Astrocyte of the cerebellum (primary cell): ENCODE data around the gene TMEM86B.

Source experiments
- DNase-seq: peaks from one replicate; pipeline ENCODE4 v3.0.0-alpha.2; 2011; ENCODE audit warnings: low read depth
- H3K4me3 ChIP-seq: 2 replicates; pipeline ENCODE4 v1.5.1; 2011; ENCODE audit warnings: mild to moderate bottlenecking, low read depth, low read length, moderate library complexity
- in situ Hi-C: cut with HindIII; loops from 2 replicates; pipeline ENCODE4 v1.10.0; 2017; ENCODE audit warnings: low sequenced_read_pairs
- TF ChIP-seq, protein P1 (sequence below): IDR thresholded peaks from 2 replicates; pipeline ENCODE4 v1.5.1; 2012; ENCODE audit warnings: low read length, low read depth, moderate library complexity, mild to moderate bottlenecking; ENCODE audit errors: missing control alignments

The TMEM86B gene

DNA sequence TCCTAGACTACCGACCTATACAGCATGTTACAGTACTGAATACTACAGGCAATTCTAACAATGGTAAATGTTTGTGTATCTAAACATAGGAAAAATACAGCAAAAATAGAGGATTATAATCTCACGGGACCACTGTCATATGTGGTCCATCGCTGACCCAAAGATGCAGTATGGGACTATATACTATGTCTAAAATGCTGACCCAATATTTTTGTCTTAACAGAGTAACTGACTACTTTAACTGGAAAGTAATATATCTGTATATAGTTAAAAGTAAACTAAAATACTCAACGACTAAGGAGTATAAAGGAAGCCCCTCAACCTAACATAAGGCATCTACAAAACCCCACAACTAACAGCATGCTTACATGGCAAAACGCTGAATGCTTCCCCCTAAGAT, 4.4 kb upstream of the TMEM86B start:
- in situ Hi-C loops = no loop called here
- DNase-seq = no peak
- TF ChIP-seq, protein P1, sequence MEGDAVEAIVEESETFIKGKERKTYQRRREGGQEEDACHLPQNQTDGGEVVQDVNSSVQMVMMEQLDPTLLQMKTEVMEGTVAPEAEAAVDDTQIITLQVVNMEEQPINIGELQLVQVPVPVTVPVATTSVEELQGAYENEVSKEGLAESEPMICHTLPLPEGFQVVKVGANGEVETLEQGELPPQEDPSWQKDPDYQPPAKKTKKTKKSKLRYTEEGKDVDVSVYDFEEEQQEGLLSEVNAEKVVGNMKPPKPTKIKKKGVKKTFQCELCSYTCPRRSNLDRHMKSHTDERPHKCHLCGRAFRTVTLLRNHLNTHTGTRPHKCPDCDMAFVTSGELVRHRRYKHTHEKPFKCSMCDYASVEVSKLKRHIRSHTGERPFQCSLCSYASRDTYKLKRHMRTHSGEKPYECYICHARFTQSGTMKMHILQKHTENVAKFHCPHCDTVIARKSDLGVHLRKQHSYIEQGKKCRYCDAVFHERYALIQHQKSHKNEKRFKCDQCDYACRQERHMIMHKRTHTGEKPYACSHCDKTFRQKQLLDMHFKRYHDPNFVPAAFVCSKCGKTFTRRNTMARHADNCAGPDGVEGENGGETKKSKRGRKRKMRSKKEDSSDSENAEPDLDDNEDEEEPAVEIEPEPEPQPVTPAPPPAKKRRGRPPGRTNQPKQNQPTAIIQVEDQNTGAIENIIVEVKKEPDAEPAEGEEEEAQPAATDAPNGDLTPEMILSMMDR = no peak
- H3K4me3 ChIP-seq = no peak overlapping the region

- H3K4me3 ChIP-seq = no peak overlapping the region
- no peak for DNase-seq
- in situ Hi-C loops = no loop called here
- TF ChIP-seq, protein P1 = no peak
These were observed 3.7 kb upstream of the TMEM86B start for GRCh38 chr19:55232286-55232602.

DNA sequence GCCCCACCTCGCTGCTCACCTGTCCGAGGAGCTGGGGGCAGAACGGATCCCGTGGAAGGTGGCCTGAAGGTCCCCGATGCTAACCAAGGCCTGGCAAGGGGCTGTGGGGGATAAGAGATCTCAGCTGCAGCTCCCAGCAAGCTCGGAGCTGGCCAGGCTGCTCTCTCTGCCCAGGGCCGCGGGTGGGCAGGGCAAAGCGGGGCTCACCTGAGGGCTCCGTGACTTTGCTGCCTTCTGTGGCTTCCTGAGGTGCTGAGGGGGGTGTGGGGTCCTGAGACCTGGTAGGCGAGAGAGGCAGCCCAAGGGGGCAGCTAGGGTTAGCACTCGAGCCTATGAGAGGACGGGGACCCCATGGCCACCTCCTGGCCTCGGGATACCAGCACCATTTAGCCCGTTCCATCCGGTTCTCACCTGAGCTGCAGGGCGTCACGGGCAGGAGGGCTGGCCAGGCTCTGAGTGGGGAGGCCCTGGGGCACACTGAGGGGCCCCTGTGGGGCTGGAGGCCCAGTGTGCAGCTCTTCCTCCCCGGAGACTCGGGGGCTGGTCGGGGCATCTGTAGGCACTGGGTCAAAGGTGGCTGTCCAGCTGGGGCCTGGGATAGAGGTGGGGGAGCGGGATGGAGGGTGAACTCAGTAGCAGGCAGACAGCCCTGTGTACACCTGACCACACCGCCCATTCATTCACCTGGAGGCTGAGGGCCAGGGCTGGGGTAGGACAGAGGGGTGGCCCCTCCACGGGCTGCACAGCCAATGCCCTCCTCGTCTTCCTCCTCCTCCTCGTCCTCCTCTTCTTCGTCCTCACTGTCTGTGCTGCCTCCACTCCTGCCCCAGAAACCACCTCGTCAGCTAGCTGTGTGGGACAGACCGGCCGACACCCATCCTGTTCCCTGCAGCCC, 3.1 kb upstream of the TMEM86B start:
- in situ Hi-C loops = no loop called here
- TF ChIP-seq, protein P1 = no peak
- no peak overlapping the region for H3K4me3 ChIP-seq
- no peak for DNase-seq

GRCh38 chr19:55230780-55231179, 2.2 kb upstream of the TMEM86B start:
- H3K4me3 ChIP-seq = no peak overlapping the region
- TF ChIP-seq, protein P1 = no peak
- no peak for DNase-seq
- in situ Hi-C loops = no loop called here

GRCh38 chr19:55230329-55230728, 1.8 kb upstream of the TMEM86B start:
- TF ChIP-seq, protein P1 = no peak

GRCh38 chr19:55229789-55230182, 1.2 kb upstream of the TMEM86B start:
- TF ChIP-seq, protein P1 = no peak
- DNase-seq = no peak
- no peak overlapping the region for H3K4me3 ChIP-seq
- in situ Hi-C loops = no loop called here

More at GRCh38 chr19:55230329-55230728, 1.8 kb upstream of the TMEM86B start:
- in situ Hi-C loops = no loop called here
- H3K4me3 ChIP-seq = no peak overlapping the region
- DNase-seq = no peak
